VCaP (cell line): ENCODE data around the gene PTPRN2.

Experiments used
- H3K27ac ChIP-seq: fragments of 450-650 bp; 2 replicates; pipeline ENCODE4 v1.5.1; 2017
- TF ChIP-seq, protein P1 (sequence below): fragments of 450-650 bp; conservative IDR thresholded peaks from 2 replicates; pipeline ENCODE4 v1.5.1; 2017; ENCODE audit warnings: mild to moderate bottlenecking, moderate library complexity

PTPRN2 gene

DNA sequence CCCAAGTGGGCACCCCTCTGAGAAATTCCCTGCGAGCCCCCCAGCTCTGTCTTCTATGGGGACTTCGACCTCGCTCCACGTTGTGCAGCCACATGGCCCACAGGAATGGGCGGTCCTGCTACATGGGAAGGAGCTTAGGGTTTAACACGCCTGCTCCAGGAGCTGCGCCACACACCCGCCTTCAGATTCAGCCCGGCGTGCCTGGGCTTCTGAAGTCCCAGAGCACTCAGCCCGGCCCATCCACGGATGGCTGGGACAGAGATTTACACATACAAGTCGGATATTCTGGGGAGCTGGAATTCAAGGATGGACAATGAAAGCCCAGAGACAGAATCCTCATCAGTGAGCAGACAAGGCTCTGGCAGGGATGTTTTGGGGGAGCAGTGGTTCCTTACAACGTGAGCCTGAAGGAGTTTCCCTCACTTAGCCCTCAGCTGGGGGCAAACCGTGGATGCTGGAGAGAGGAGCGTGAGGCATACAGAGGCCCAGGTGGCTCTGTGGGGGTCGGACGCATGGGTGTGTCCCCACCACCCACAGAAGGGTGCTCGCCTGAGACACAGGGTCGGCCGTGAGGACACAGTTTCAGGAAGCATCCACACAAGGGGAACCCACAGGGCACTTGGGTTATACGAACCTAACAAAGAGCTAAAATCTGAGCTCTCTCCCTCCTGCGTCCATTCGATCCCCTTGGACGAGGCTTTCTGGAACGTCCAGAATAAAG is 877.9 kb downstream of the PTPRN2 start:
- no peak overlapping the region for H3K27ac ChIP-seq
- TF ChIP-seq, protein P1, sequence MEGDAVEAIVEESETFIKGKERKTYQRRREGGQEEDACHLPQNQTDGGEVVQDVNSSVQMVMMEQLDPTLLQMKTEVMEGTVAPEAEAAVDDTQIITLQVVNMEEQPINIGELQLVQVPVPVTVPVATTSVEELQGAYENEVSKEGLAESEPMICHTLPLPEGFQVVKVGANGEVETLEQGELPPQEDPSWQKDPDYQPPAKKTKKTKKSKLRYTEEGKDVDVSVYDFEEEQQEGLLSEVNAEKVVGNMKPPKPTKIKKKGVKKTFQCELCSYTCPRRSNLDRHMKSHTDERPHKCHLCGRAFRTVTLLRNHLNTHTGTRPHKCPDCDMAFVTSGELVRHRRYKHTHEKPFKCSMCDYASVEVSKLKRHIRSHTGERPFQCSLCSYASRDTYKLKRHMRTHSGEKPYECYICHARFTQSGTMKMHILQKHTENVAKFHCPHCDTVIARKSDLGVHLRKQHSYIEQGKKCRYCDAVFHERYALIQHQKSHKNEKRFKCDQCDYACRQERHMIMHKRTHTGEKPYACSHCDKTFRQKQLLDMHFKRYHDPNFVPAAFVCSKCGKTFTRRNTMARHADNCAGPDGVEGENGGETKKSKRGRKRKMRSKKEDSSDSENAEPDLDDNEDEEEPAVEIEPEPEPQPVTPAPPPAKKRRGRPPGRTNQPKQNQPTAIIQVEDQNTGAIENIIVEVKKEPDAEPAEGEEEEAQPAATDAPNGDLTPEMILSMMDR: no peak

DNA sequence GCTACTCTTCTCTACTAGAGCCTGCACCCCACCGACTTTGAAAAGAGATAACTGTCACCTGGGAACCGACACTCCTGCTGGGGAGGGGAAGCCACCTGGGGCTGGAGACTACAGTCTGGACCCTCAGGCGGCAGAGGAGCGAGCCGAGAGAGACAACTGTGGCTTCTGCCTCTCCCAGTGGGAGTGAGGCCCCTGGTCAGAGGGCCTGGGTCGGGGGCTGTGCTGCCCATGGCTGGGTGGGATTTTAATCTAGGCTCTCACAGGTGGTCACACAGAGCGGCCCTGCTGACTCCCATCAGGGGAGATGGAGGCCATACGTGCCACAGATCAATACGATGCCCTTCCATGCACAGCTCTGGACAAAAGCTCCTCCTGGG is 878.7 kb downstream of the PTPRN2 start:
- H3K27ac ChIP-seq: no peak overlapping the region
- TF ChIP-seq, protein P1: no peak

DNA sequence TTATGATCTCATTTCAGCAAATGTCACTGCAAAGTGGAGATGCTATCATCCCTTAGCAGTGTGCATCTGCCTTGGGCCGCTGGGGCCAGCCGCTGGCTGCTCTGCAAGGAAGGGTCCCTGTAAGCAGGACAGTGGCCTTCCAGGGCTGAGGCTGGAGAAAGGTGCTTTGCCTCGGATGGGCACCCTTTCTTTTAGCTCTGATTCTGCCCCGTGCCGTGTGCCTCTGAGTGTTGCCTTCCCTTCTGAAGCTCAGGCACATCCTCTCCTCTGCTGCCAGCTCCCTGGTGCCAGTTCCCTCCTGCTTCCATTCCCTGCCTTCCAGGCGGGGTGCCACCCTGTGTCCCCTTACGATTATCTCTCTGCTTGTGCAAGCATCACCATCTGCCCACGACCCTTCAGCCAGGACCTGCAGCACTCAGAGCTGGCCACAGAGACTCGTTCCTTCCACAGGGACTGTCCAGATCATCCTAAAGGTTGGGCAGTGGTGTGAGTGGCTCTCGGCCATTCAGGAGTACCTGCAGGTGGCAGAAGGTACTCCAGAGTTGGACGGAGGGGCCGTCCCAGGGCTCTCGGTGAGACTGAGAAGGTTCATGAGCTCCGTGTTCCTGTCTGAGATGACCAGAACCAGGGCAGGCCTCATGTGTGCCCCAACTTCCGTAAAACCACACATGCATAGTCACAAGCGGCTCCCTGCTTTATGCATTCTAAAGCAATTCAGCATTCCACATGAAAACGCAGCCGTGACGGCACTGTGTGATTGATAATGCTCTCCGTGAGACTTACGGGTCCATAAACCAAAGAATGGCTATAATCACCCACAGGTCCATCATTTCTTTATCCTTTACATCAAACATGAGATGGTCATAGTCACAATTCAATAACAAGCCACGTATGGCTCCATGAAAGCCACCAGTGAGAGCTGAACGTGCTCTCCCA is 879.4 kb downstream of the PTPRN2 start:
- H3K27ac ChIP-seq: no peak overlapping the region
- TF ChIP-seq, protein P1: no peak

DNA sequence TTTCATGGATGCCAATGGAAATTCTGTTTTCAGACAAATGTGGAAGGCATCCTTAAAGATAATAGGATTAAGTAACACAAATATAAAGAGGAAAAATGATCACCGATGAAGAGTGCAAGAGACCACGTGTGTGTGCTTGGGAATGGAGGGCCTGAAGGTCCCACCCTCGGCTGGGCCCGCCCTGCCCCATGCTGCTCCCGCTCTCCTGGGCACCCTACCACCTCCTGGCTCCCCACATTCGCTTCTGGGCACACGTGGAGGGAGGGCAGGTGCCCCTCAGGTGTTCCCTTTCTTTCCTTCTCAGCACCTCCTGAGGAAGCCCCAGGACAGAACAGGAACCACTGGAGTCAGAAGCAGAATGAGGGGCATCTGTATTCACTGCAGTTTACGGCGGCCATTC is 883.3 kb downstream of the PTPRN2 start:
- no peak overlapping the region for H3K27ac ChIP-seq
- TF ChIP-seq, protein P1: no peak

DNA sequence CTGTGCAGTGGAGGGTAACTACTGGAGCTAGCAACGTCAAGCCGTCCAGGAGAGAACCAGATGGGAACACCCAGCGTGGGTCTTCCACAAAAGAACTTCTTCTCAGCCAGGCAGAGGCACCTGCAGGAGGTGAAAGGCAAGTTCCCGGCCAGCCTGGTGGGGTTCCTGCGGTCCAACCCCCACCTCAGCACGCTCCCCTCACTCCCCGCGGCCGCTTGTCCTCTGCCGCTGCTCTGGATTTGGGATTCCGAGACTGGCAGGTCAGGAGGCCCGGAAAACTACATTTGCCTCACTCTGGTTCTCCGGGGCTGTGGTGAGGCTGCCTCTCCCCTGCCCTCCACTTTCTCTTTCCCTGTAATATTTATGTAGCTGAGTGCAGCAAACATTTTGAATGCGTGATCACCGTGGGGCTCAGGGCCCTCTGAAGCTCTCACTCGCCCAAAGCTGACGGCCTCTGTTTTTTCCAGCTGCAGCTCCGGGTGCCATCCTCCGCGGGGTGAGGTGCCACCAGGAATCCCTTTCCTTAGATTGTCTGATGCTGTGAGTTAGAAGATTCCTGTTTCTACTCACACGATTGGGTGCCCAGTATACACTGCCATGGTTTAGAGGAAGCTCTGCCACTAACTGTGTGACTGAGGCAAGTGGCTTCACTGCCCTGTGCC is 884.0 kb downstream of the PTPRN2 start:
- no peak overlapping the region for H3K27ac ChIP-seq
- TF ChIP-seq, protein P1: no peak

DNA sequence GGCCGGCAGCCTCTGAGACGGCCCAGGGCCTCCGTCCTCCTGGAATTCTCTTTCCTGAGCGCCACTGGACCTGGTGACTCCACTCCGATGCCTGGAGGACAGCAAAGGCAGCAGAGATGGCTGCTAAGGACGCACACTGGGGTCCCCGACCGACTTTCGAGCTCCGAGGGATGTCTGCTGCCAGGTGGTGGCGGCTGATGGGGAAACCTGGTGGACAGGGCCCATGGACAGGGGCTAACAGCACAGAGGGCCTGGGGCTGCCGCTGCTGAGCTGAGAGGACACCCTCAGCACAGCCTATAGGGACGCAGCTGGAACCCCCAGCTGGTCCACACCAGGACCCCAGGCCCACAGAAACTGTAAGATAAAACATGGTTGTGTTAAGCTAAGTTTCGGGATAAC is 884.5 kb downstream of the PTPRN2 start:
- TF ChIP-seq, protein P1: no peak
- no peak overlapping the region for H3K27ac ChIP-seq
